Endothelial cell of umbilical vein (primary cell): Measurements from ENCODE around the gene SESN1.

Experiments used
- EZH2 ChIP-seq: IDR thresholded peaks from 2 replicates; pipeline ENCODE4 v1.6.1; 2012; ENCODE audit warnings: borderline replicate concordance, low read depth, mild to moderate bottlenecking, moderate library complexity, low read length, inconsistent platforms; ENCODE audit not compliant: severe bottlenecking
- GATA2 ChIP-seq: IDR thresholded peaks from 2 replicates; pipeline ENCODE4 v1.7.0; 2011; ENCODE audit warnings: low read depth, mild to moderate bottlenecking, moderate library complexity, mixed read lengths, low read length; ENCODE audit not compliant: insufficient read length, insufficient read depth
- JUN ChIP-seq: IDR thresholded peaks from 2 replicates; pipeline ENCODE4 v1.6.1; 2011; ENCODE audit warnings: borderline replicate concordance, low read depth; ENCODE audit not compliant: insufficient read length, insufficient read depth
- MYC ChIP-seq: IDR thresholded peaks from one replicate; pipeline ENCODE4 v1.6.1; 2011; ENCODE audit warnings: mild to moderate bottlenecking, low read depth, low read length
- POLR2A ChIP-seq: IDR thresholded peaks from 2 replicates; pipeline ENCODE4 v1.6.1; 2012; ENCODE audit warnings: low read depth, mild to moderate bottlenecking, control low read depth, low read length
- POLR2AphosphoS5 ChIP-seq: IDR thresholded peaks from 2 replicates; pipeline ENCODE4 v1.6.1; 2012; ENCODE audit warnings: low read depth, mild to moderate bottlenecking, control low read depth, low read length, moderate library complexity; ENCODE audit not compliant: insufficient read depth
- TF ChIP-seq, protein P1 (sequence below), 2 donors: IDR thresholded peaks; 1 replicate in 1 of 2; 2 replicates in 1 of 2; pipeline ENCODE4 v1.5.1; 2011; ENCODE audit warnings: low read length in 2 of 2, mild to moderate bottlenecking in 2 of 2, moderate library complexity in 2 of 2, control low read depth in 1 of 2, inconsistent platforms in 1 of 2, low read depth in 1 of 2; ENCODE audit not compliant: insufficient read depth in 1 of 2; ENCODE audit errors: extremely low read depth in 1 of 2
- TF ChIP-seq, protein P2 (sequence below): IDR thresholded peaks from 2 replicates; pipeline ENCODE4 v1.6.1; 2011; ENCODE audit not compliant: insufficient read depth, insufficient read length

DNA sequence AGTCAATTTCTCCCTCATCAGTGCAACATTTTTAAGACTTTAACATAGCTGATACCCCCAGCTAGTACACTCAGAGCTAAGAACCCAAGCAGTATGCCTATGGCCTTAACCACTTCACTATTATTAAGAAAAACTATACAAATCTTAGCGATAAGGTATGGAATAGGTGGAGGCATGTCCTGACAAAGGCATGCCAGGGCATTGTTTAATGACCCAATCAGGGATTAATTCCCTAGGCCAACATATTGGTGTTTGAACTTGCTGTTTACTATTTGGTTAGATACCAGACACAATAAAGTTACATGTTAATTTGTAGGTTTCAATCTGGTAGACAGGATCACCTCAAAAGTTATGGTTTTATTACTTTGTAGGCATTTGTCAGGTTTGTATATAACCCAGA is 153.4 kb downstream of the SESN1 start:
- TF ChIP-seq, protein P1, sequence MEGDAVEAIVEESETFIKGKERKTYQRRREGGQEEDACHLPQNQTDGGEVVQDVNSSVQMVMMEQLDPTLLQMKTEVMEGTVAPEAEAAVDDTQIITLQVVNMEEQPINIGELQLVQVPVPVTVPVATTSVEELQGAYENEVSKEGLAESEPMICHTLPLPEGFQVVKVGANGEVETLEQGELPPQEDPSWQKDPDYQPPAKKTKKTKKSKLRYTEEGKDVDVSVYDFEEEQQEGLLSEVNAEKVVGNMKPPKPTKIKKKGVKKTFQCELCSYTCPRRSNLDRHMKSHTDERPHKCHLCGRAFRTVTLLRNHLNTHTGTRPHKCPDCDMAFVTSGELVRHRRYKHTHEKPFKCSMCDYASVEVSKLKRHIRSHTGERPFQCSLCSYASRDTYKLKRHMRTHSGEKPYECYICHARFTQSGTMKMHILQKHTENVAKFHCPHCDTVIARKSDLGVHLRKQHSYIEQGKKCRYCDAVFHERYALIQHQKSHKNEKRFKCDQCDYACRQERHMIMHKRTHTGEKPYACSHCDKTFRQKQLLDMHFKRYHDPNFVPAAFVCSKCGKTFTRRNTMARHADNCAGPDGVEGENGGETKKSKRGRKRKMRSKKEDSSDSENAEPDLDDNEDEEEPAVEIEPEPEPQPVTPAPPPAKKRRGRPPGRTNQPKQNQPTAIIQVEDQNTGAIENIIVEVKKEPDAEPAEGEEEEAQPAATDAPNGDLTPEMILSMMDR (IDR thresholded peaks at IDR 0.05; ENCODE audit: extremely low read depth in 1 of 2, insufficient read depth in 1 of 2, low read depth in 1 of 2, low read length in 2 of 2), result no peak
- no peak for TF ChIP-seq EZH2
- no peak for TF ChIP-seq POLR2AphosphoS5
- no peak for TF ChIP-seq POLR2A
- no peak for TF ChIP-seq MYC
- TF ChIP-seq JUN, result no peak
- TF ChIP-seq, protein P2, sequence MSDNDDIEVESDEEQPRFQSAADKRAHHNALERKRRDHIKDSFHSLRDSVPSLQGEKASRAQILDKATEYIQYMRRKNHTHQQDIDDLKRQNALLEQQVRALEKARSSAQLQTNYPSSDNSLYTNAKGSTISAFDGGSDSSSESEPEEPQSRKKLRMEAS, result no peak
- no peak for TF ChIP-seq GATA2
